Measurements from ENCODE around the gene AK8.

The AK8 gene

DNA sequence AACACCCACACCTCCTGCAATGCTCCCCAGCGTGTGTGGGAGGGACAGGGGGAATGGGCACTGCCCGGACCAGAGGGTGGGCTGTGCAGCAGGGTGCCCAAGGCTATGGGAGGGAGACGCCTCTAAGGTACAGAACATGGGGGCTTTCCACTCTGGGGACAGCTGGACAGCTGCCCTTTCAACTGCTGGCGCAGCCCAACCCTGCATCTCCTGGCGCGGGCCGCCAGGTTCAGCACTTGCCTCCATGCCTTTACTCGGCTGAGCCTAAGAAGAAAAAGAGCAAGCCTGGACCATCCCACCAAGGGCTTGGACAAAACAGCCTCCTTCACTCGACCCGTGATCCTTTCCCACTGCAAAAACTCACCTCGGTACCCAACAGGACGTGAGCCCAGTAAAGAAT, 15.0 kb downstream of the AK8 start:
- FAIRE-seq, result no peak
- no peak for DNase-seq (ENCODE audit: insufficient read length, low spot score)

GRCh38 chr9:132862533-132862932, 15.6 kb downstream of the AK8 start:
- FAIRE-seq, result no peak
- no peak for DNase-seq (ENCODE audit: insufficient read length, low spot score)

GRCh38 chr9:132861666-132862065, 16.4 kb downstream of the AK8 start:
- FAIRE-seq (no peak), DNase-seq (ENCODE audit: insufficient read length, low spot score) (no peak)

DNA sequence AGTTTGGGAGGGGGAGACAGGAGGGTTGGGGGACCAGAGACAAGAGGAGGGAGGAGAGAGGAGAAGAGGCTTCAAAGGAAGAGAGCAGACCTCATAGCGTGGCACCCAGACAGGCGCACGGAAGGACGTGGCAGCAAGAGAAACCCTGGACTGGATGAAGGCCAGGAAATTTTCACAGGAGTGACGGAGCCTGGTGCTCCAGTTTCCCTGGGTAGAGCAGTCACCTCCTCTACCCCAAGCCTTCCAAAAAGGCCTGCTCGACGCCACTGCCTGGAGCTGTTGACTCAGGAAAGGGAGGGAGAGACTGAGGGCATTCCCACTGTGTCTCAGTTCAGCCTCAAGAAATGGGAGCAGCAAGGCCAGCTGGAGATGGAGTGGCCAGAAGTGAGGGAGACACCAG, 19.3 kb downstream of the AK8 start:
- FAIRE-seq (no peak), DNase-seq (ENCODE audit: insufficient read length, low spot score) (no peak)

GRCh38 chr9:132857616-132858342, 20.3 kb downstream of the AK8 start:
- DNase-seq (ENCODE audit: insufficient read length, low spot score), result no peak

DNA sequence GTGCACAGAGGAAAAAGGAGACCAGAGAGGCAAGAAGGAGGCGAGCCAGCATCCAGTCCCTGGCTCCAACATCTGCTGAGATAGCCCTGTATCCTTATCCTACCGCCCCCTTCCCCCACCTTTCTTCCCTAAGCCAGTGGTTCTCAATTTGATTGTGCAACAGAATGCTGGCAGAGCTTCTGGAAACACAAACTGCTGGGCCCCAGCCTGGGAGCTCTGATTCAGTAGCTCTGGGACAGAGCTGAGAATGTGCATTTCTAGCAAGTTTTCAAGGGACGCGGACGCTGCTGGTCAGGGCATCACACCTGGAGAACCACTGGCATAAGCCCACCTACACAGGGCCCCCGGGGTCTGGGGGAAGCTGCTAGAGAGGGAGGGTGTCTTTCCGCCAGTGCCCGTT, 21.1 kb downstream of the AK8 start:
- DNase-seq (ENCODE audit: insufficient read length, low spot score), result no peak
- no peak for FAIRE-seq

More at GRCh38 chr9:132857616-132858342, 20.3 kb downstream of the AK8 start:
- no peak for FAIRE-seq

GRCh38 chr9:132855904-132856303, 22.2 kb downstream of the AK8 start:
- FAIRE-seq, result no peak

DNA sequence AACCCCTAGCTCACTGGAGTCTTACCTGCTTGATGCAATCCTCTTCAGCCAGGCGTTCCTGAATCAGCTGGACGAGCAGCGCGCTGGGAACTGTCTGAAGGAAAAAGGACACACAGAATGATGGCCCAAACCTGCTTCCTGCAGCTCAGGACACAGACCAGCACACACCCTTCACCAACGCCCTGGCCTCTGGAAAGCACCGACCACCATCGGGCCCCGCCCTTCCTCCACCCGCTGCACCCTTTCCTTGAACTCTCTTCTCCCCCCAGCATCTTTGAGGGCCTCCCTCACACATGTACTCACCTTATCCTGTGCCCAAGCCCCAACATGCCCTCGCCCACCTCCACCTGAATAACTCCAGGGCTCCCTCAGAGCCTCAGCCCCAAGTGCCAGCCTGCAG, 23.3 kb downstream of the AK8 start:
- no peak for DNase-seq (ENCODE audit: insufficient read length, low spot score)
- FAIRE-seq, result no peak

More at GRCh38 chr9:132855904-132856303, 22.2 kb downstream of the AK8 start:
- no peak for DNase-seq (ENCODE audit: insufficient read length, low spot score)

GRCh38 chr9:132853482-132853881, 24.6 kb downstream of the AK8 start:
- FAIRE-seq, result no peak
- DNase-seq (ENCODE audit: insufficient read length, low spot score), result no peak

DNA sequence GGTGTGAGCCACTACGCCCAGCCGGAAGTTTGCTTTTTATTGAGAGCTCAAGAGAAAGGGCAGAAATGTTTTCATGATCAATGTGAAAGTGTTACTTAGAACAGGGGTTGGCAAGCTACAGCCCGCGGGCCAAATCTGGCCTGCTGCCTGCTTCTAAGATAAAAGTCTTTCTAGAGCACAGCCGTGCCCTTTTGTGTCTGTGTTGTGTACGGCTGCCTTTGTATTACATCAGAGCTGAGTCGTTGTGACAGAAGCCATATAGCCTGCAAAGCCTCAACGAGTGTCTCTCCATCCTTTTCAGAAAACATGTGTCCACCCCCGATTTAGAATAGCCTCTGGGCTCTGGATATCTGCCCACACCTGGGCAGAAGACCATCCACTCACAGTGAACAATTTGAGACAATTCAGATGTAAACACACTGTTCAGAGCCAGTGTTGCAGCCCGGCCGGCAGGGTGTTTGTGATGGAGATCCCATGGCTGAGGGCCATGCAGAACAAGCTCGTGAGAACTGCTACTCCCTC, 28.8 kb downstream of the AK8 start:
- DNase-seq (ENCODE audit: insufficient read length, low spot score) (no peak), FAIRE-seq (no peak)

GRCh38 chr9:132846918-132847515, 31.1 kb downstream of the AK8 start:
- FAIRE-seq (no peak), DNase-seq (ENCODE audit: insufficient read length, low spot score) (no peak)

DNA sequence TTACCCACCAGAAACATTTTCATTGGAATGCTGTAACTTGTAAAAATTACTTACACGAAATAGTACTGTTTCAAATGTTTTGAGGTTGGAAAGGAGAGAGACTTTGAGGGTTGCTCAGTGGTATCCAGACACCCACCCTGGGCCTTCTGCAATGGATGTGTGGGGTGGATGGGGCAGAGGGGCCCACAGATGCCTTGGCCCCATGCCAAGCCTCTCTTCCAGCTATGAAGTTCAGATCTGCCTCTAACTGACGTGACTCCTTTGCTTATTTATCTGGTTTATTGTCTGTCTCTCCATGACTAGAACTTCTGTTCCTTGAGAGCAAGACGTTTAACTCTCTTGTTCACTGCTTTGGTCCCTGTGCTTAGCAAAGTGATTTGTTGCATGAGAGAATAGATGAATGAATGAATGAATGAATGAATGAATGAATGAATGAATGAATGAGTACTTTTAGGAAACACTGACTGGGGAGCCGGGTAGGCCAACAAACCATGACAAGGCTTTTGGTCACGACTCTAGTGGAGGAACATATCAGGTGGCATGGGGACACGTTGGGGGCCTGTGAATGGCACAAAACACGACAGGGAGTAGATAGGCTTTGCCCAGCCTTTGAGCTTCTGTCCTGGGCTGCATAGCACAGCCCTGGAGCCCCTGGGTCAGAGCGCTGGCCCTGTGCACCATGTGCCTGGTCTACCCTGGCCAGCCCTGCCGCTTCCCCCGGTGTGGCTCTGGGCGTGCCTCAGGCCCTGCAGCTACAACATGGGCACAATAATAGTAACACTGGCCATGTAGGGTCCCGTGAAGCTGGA, 31.8 kb downstream of the AK8 start:
- DNase-seq (ENCODE audit: insufficient read length, low spot score) (no peak), FAIRE-seq (no peak)

- no peak for DNase-seq (ENCODE audit: insufficient read length, low spot score)
- FAIRE-seq, result no peak
Observed at GRCh38 chr9:132842124-132843044, 35.7 kb downstream of the AK8 start.

DNA sequence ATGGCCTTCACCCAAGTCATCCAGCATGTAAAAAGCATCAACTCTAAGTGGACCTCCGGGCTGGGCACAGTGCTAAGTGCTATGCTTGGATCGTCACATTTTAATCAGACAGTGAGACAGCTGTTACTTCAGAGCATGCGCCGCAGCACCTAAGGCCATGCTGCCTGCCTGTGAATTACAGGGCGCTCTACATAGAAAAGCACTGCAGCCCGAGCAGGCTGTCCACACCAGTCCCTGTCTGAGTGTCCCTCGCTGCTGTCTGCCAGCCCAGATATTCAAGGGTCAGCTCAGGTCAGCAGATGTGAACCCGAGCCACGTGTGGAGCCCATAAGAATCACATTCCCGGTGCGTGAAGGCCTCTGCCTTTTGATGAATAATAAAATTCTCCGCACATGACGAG, 37.1 kb downstream of the AK8 start:
- FAIRE-seq (no peak), DNase-seq (ENCODE audit: insufficient read length, low spot score) (no peak)

DNA sequence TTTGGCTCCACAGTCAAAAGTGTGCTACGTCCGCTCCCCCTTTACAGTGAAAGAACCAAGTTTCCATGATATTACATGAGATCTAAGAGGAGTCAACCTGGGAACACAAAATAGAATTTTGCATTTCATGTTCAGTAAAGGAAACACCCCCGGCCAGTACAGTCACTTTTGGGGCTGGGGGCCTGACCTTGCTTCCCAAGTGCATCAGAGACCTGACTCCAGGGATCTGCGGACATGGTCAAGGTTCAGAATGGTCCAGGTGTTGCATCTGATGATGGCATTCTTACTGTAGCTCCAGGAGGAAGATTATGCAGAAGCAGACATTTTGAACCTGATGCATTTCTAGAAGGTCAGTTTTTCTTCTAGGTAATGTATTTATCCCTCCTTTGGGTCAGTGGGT, 39.8 kb downstream of the AK8 start:
- FAIRE-seq, result no peak
- no peak for DNase-seq (ENCODE audit: insufficient read length, low spot score)

- FAIRE-seq, result no peak
Observed at GRCh38 chr9:132837501-132838286, 40.4 kb downstream of the AK8 start.

DNA sequence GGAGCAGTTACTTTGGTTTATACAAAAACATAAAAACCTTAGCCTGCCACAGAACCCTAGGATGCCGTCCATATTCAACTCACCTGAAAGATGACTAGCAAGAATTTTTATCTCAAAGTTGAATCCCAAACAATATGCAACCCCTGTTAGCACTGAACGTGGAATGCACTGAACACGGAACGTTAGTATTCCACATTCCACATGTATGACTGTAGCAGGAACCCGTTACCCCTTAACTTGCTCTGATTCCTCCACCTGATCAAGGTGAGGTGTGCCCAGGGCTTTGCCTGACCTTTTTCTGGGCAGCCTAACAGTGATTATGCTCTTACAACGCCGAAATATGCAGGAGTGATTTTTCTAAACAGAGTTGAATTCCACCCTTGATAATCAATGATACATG, 43.7 kb downstream of the AK8 start:
- no peak for DNase-seq (ENCODE audit: insufficient read length, low spot score)
- FAIRE-seq, result no peak

More at GRCh38 chr9:132837501-132838286, 40.4 kb downstream of the AK8 start:
- no peak for DNase-seq (ENCODE audit: insufficient read length, low spot score)

DNA sequence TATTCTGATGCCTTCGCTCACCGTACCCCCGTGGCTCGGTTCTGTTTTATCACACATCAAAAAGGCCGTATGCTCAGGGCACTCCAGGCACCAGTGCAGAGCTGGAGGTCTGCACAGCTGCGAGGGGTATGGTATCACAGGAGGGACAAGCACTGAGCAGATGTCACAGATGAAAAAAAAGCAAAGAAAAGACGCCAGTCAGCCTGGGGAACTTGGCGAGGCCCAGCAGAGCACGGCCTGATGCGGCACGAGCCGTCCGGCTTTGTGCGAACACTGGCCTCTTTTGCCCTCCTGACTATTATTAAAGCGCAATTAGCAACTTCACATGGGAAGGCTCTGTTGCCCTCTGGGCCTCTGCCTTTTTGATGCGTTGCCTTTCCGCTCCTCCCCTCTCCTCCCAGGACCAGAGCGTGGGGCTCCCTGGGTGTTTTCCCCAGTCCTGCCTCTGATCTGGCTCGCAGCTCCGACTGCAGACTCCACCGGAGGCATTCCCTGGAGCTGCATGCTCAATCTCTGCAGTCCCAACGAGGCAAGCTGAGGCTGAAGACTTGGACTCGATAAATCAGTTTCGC, 44.4 kb downstream of the AK8 start:
- FAIRE-seq, result no peak
- no peak for DNase-seq (ENCODE audit: insufficient read length, low spot score)

DNA sequence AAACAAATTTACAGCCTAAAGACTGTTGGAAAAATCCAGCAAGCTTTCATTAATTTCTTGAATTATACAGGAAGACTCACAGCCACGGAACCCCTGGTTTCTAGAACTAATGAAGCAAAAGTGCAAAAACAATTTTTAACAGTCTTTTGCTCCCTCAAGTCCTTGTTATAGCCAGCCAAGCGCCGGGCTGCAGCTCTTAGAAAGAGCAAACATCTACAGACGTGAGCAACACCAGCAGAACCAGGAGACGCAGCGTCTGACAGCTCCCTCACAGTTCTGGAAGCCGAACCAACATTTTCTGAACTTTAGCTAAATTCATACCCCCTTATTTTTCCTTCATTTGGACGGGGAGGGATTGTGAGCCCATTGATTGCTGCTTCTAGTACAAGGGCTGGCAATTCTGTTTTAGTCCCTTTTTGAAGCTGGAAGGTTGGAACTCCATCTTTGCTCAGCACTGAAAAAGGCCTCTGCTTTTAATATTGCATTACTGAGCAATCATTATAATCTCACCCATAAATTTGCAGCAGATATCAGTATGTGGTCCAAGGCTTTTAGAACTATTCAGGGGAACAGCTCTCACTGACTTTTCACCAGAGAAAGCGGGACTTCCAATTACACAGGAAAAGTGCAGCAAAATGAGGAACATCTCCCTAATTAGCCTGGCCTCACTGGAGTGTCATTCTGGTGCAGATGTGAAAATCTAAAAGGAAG, 45.8 kb downstream of the AK8 start:
- FAIRE-seq, result no peak

More for the DNA sequence above, 45.8 kb downstream of the AK8 start:
- DNase-seq (ENCODE audit: insufficient read length, low spot score), result no peak

Data from GM19239 (cell line).